Astrocyte (in vitro differentiated cells and primary cell): ENCODE results near the gene NRAS.

Experiments used
- CTCF ChIP-seq: IDR thresholded peaks from 2 replicates; pipeline ENCODE4 v1.5.1; 2011; ENCODE audit warnings: low read depth, mild to moderate bottlenecking, inconsistent platforms, low read length, moderate library complexity; ENCODE audit not compliant: insufficient read depth
- EZH2 ChIP-seq: IDR thresholded peaks from 2 replicates; pipeline ENCODE4 v1.6.1; 2012; ENCODE audit warnings: mild to moderate bottlenecking, low read length, inconsistent platforms; ENCODE audit not compliant: insufficient read depth

GRCh38 chr1:114725230-114725629 lies 8.7 kb upstream of the NRAS start:
- no peak for TF ChIP-seq CTCF
- TF ChIP-seq EZH2: no peak
